RPMI8226 (cell line): ENCODE data around the gene CCDC12.

Source experiments
- DNase-seq: peaks from one replicate; pipeline ENCODE4 v3.0.0-alpha.2; 2015

The CCDC12 gene

GRCh38 chr3:46953234-46954010 lies 23.1 kb downstream of the CCDC12 start:
- DNase-seq = no peak

GRCh38 chr3:46952813-46953212 lies 23.7 kb downstream of the CCDC12 start:
- DNase-seq = no peak

GRCh38 chr3:46950650-46951241 lies 25.8 kb downstream of the CCDC12 start:
- DNase-seq = no peak

DNA sequence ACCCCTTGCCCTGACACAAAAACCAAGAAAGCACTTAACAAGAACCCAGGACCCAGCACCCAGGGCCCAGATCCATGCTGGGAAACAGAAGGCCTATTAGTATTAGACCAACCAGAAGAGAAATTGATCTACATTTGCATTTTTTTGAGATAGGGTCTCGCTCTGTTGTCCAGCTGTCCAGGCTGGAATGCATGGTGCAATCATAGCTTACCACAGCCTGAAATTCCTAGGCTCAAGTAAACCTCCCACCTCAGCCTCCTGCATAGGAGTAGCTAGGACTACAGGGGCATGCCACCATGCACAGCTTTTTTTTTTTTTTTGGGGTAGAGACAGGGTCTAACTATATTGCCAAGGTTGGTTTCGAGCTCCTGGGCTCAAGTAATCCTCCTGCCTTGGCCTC lies 26.4 kb downstream of the CCDC12 start:
- no peak for DNase-seq

- peak; percentile 45 for DNase-seq
Measured at GRCh38 chr3:46948830-46949671, 27.5 kb downstream of the CCDC12 start.

DNA sequence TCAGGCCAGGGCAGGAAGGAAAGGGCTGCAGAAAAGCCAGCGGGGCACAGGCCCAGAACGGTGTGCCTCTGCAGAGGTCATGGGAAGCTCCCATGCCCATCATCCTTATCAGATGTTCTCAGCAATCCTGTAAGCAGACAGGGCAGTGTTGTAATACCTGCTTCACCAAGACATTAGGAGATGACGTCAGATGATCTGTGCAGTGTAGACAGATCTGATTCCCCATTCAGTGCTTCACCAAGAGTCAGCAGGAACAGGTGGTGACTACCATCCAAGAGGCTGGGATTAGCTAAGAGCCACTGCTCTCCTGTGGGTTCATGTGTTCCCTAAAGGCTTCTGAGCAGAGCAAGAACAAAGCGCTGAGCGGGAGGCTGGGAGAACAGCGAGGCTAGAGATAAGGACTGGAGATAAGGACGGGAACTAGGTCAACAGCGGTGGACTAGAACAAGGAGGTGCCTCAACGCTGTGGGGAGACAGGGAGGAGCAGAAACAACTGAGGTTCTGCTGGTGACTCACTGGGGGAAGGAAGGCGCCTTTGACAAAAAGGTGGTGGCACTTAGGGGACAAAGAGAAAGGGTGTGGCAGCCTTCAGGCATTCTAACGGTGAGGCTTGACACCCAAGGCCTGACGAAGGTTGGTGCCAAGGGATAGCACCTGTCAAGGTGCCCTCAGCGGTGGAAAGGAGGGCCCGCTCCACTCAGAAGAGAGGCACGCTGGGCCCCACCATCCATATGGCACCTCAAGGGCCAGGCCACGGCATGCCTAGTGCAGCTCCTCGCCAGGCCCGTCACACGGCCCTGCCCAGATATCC lies 28.4 kb downstream of the CCDC12 start:
- DNase-seq = no peak

GRCh38 chr3:46947546-46947901 lies 29.0 kb downstream of the CCDC12 start:
- no peak for DNase-seq

GRCh38 chr3:46946856-46947545 lies 29.5 kb downstream of the CCDC12 start:
- no peak for DNase-seq

DNA sequence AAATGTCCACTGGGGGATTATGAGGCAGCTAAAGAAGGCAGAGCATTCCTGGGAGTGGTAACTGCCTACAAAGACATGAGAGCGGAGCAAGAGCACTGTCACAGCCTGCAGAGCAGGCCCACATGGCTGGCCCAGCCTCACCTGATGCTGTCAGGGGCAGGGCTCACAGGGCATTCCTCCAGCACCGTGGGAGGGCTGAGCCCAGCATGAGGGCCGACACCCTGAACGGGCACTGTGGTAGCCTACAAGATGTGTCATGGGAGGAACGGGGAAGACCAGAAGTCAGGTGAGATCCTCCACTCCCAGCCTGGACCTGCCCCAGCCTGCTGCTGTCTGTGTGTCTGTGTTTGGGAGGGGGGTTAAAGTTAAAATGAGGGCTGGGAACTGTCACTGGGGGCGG lies 30.1 kb downstream of the CCDC12 start:
- DNase-seq = no peak

DNA sequence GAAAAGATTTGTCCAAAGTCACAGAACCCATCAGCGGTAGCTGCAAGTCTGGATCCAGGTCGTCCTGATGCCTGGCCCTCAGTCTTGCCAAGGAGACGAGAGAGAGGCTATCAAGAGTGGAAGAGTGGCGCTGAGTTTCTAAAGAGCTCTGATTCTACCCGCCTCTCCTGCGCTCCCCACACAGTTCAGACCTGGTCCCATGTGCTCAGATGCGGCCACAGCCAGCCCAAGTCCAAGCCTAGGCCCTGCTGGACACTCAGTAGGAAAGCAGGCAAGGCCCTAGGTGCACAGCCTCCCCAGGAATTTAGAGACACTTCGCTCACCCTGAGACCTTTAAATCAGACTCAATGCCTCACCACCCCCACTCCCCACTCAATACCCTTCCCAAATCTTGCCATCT lies 32.4 kb downstream of the CCDC12 start:
- DNase-seq = no peak

- no peak for DNase-seq
Measured at GRCh38 chr3:46943237-46944187, 33.0 kb downstream of the CCDC12 start.

DNA sequence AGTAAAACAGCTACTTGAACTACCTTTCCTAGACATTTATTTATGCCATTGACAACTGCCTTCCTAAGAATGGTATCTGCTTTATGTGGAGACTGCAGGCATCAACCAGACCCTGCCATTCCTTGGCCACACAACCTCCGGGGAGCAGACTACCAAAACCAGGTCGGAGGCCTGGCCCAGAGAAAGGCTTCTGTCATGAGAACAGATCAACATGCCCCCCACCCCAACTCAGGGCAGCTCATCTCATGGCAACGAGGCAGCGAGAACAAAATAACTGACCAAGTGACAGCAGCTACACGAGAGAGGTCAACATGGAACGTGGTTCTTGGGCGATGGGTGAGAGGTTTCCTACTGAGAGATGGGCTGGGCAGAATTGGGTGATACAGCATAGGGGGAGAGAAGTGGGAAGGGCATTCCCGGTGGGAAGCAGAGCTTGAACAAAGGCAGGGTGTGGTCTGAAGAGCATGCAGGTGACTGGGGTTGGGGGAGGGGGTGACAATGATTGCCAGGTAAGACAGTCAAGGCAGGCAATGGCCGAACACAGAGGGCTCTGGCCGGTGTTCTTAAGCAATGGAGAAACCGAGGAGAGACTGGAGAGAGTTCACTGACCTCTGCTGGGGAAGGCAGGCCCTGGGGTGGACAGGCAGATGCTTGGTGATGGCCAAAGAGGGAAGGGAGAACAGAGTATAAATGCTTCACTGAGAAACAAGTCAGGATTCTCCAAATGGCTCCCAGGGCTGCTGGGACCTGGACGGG lies 33.9 kb downstream of the CCDC12 start:
- no peak for DNase-seq

DNA sequence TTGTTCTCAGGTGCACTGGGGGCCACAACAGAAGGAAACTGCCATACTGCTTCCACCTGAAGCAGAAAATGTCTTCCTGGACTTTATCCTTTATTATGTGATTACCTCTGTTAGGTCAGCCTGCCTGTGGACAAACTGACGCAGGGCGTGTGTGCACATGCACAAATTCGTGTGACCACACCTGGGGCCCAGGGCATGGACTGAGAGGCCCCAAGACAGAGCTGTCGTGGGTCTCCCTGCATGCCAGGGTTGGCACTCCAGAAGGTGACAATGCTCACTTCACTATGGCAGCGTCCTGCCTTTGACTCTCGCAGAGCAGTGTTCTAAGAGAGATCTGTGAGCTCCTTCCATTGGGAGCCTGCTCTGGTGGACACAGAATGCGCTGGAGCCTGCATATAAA lies 34.5 kb downstream of the CCDC12 start:
- no peak for DNase-seq

- no peak for DNase-seq
Measured at GRCh38 chr3:46939578-46940445, 36.7 kb downstream of the CCDC12 start.

GRCh38 chr3:46938118-46938517 lies 38.4 kb downstream of the CCDC12 start:
- DNase-seq = no peak

DNA sequence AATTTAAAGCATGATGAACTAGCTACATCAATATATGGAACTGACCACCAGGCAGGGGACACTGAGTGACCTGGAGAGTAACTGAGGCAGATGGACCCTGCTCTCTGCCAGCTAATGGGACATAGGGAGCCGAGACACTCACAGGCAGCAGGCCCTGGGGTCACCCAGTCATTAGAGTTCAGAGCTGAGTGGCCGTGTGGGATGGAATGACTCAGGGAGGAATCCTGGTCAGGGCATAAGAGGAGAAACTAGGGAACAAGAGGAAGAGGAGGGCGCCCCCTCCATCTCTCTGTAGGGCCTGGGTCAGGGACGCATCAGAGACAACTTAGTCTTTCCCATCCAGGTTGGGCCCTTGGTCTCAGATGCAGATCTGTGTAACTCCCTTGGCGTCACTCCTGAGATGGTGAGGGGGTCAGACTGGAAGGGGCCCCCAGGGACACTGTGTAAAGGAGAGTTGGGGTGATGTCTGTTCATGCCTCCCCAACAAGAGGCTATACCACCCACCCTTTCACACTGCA lies 39.8 kb downstream of the CCDC12 start:
- DNase-seq = no peak

- DNase-seq = no peak
Measured at GRCh38 chr3:46935989-46936558, 40.5 kb downstream of the CCDC12 start.

DNA sequence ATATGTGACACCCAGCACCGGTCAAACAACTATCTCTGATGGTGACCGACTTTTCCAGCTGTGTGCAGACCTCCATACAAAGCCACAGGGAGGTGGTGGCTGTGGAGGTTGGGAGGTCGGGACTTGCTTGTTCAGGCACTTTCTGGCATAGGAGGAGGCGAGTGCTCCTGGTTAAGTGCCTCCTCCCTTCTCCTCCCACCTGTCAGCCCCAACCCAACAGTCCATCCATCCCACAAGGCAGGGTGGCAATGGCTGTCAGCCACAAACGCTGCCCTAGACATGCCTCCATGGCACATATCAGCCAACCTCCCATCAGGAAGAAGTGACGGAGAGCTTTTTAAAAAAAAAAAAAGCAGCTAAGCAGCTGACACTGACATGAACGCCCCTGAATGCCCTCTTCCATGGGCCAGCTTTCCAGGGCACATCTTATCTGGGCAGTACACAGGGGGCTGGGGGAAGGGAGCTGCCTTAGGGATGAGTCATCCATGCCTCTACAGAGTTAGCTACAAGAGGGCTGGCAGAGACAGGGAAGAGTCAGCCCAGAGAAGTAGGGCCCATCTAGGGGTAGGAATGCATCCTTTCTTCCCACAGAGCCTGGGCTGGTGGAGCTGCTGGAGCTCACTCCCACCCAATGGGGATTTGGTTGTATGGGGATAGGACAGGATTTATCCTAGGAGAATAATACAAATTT lies 41.2 kb downstream of the CCDC12 start:
- no peak for DNase-seq
